GM19463 (cell line): ENCODE data around the gene ELMOD2.
"Not testable (repeated sequence)": the region's sequence is repeated elsewhere in the genome, so short reads cannot be mapped to it uniquely, and the experiment has no call there.

Experiments used
- ATAC-seq: cut with Tn5 transposase; IDR thresholded peaks from one replicate; pipeline ENCODE4 v1.9.1; 2021; ENCODE audit warnings: mild to moderate bottlenecking, moderate library complexity; ENCODE audit not compliant: unreplicated experiment

Gene ELMOD2, protein sequence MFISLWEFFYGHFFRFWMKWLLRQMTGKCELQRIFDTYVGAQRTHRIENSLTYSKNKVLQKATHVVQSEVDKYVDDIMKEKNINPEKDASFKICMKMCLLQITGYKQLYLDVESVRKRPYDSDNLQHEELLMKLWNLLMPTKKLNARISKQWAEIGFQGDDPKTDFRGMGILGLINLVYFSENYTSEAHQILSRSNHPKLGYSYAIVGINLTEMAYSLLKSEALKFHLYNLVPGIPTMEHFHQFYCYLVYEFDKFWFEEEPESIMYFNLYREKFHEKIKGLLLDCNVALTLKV

DNA sequence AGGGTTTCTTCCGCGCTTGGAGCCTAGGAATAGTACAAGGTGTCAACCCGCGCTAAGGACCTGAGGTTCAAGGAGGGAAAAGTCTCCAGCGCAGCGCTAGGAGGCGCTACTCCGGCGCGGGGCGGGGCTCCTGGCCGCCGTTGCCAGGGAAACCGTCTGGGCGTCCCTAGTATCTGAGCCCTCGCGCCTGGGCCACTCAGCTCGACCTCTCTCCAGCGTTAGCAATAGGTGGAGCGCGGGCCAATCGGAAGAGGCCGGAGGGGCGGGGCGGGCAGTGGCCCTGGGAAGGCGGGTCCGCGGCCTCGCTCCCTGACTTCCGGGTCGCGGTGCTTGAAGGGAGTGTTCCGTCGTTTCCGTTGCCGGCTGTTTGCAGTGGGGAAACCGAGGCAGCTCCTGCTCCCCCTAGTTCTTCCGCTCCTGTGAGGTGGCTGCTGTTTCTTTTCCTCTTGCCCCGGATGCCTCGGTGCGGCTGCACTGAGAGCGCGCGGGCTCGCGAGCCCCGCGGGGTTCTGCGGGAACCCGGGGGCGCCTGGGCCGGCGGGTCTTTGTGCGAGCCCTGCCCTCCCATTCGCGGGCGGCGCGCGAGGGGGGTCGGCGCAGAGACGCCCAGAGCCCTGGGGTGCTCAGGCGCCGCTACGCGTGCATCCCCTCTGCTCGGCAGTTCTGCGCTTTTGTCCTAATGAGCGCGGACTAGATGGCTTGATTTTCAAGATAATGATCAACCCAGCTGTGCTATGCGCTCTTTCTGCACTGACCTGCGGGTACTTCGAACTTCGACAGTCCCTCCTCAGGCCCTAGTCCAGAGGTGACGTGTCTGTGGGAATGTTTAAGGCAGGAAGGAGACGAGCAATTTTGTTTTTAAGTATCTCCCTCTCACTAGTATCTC, at the start of gene ELMOD2:
Gene ELMOD2 (plus strand): TSS at position 312 of the 886 bp plus-strand sequence. CDS start 1,261 bp downstream, outside the sequence.
- peak; percentile 100 for ATAC-seq

DNA sequence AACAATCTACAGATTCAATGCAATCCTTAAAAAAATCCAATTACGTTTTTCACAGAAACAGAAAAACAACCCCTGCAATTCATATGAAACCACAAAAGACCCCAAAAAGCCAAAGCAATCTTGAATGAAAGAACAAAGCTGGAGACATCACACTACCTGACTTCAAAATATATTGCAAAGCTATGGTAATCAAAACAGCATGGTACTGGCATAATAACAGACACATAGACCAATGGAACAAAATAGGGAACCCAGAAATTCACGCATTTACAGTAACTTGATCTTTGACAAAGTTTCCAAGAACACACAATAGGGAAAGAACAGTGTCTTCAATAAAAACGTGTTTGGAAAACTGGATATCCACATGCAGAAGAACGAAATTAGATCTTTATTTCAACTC, 40.5 kb upstream of the ELMOD2 start:
- ATAC-seq, result no peak

DNA sequence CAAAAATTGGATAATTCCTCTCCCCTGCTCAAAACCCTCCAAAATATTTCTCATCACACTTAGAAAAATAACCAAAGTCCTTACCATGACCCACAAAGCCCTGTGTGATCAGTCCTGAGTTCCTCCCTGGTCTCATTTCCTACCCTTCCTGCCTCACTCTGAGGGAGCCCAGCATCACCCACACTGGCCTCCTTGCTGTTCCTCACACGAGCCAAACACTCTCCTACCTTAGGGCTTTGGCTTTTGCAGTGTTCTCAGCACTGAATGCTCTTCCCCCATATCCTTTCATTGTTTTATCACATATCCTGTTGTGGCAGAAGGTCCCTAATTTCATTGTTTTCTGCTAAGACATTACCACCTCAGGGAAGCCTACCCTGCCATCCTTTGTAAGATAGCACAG, 38.0 kb upstream of the ELMOD2 start:
- ATAC-seq, result no peak

DNA sequence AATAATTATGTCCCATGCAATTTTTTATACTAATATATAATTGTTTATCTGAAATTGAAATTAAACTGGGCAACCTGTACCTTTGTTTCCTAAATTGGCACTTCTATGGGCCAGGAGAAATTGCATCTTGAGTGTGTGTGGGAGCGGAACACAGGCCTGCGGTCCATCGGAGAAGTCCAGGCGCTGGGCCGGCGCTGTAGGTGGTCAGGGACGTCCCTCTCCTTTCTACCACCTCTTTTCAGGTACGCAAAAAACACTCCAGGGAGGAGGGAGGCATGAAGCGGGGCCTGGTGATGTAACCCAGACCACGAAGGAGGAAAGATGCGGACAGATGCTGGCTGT, 26.6 kb upstream of the ELMOD2 start:
- no peak for ATAC-seq

DNA sequence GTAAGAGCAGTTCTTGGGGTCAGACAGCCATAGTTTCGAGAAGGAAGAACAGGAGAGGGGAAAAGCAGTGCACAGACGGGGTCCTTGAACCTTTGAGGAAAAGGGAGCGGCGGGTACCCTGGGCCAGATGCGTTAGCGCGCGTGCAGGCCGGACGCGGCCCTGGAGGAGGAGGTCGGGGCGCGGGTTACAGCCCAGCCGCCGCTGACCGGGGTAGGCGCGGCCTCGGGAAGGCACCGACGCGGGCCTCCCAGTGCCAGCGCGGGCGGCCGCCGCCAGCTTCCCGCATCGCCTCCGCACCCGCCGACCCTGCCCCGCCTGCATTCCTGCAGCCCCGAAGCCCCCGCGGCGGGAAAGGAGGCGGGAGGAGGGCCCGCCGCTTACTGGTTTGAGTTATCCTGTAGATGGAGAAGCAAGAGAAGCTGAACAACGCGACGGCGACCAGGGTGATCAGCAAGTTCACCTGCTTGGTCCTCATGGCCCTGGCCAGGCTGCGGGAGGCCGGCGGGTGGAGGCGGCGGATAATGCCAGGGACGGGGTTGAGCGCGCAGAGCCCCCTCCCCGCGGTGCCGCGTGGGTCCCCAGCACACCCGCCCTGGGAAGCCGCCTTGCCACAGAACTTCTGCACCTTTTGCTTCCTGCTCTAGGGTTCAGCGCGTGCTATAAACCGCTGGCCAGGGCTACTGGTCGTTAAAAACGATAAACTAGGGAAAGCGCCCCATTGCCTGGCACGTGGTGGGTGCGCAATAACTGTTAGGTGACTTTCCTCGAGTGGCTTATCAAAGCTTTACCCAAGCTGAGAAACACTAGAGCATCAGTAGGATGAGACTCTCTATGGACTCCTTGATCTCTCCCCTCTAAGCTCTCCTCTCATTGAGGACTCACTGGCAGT, 26.0 kb upstream of the ELMOD2 start, which contains the start of gene MGAT4D:
Gene MGAT4D (minus strand): TSS at position 547 of the 890 bp plus-strand sequence. CDS start 71 bp downstream, at position 476.
- no peak for ATAC-seq

DNA sequence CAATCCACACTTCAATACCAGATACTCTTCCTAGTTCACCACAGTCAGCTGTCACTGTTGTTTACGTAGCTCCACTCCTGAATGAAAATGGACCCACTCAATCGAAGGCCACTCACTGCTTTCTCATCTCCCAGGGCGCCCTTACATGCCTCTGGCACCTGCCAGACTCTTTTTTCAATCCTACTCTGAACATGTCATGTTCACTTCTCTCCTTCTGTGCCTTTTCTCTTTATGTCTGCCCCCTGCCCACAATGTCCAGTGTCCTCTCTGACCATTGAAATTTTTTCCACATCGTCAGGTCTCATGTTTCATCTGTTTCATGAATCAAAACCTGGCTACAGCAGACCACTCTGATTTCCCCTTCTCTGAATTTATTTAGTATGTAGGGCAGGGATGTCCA, 24.6 kb upstream of the ELMOD2 start:
- ATAC-seq, result no peak

DNA sequence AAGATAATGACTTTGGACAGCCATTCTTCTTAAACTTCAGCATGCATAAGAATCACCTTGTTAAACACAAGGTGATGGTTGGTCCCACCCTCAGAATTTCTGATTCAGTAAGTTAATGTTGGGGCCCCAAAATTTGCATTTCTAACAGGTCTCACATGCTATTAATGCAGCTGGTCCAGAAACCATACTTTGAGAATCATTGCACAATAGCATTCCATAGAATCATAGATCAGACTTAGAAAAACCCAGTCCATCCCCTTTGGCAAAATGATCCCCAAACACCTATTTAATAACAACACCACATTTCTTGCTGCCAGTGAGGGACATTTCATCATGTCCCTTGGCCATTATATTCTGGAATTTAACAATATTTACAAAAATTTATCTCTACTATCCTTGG, 19.7 kb upstream of the ELMOD2 start:
- ATAC-seq, result no peak

DNA sequence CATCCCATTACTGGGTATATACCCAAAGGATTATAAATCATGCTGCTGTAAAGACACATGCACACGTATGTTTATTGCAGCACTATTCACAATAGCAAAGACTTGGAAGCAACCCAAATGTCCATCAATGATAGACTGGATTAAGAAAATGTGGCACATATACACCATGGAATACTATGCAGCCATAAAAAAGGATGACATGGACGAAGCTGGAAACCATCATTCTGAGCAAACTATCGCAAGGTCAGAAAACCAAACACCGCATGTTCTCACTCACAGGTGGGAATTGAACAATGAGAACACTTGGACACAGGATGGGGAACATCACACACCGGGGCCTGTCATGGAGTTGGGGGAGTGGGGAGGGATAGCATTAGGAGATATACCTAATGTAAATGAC, 10.2 kb upstream of the ELMOD2 start:
- not testable (repeated sequence) for ATAC-seq

DNA sequence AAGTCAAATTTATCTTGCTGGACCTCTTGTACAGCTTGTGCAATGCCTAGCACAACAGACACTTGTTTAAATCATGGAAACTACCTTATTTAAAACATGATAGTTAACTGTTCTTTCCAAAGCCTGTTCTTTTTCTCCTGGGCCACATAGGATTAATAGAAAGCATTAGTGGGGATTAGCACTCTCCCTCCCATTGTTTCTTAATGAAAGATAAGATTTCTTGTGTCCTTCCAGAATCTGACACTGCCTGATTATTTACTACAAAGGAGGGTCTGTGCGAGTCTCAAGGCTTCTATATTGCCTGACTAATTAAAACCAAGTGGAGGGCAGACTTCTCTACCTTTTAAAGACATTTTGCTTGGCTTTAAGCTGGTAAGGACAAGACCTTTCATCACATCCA, 8.5 kb upstream of the ELMOD2 start:
- ATAC-seq, result no peak

DNA sequence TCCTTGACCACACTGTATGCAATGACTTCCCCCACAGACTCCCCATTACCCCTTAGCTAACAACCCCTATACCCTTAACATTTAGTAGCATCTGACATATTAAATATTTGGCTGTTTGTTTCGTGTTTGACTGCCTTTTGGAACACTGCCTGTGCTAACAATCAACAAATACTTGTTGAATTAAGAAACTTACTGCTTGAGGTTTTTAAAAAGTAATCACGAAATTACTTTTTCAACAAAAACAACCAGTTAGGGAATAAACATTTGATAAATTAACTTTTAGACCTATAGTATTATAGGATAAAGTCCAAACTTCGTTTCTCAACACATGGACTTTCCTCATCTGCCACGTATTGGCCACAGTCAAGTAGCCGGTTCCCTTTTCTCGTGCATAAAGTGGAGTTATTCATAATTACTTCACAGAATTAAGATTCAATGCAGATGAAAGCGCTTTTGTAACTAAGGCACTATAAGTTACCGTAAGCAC, 555 bp upstream of the ELMOD2 start:
- peak; percentile 3 for ATAC-seq

DNA sequence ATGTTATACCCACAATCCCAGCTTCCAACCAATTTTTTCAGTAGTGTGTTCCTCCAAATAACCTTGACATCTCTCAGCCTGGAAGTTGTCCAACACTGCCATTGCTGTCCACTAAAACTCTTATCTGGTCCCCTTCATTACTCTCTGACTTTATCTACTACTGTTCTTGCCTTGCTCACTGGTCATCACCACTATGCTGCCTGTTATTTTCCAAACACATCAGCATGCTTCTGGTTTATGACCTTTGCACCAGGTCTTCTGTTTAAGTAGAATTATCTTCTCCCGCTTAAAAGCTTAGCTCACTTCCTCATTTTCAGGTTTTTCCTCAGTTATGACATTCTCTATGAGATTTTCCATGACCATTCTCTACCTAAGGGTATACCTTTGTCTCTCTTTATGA, 5.5 kb downstream of the ELMOD2 start:
- ATAC-seq, result no peak

DNA sequence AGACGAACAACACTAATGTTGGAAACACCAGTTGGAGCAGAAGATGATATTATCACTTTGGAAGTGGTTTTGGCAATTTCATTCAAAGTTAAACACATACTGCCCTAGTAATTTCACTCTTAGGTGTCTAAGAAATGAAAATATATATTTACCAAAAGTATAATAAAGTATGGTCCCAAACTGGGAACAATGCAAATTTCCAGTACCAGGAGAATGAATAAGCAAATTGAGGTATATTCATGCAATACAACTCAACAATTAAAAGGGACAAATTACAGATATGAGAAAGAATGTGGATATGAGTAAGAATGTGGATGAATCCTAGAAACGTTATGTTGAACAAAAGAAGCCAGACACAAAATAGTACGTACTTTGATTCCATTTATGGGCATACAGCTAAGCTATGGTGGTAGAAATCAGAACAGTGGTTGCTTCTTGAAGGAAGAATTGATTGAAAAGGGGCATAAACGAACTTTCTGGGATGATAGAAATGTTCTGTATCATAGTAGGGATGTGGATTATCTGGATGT, 10.0 kb downstream of the ELMOD2 start:
- ATAC-seq, result no peak

DNA sequence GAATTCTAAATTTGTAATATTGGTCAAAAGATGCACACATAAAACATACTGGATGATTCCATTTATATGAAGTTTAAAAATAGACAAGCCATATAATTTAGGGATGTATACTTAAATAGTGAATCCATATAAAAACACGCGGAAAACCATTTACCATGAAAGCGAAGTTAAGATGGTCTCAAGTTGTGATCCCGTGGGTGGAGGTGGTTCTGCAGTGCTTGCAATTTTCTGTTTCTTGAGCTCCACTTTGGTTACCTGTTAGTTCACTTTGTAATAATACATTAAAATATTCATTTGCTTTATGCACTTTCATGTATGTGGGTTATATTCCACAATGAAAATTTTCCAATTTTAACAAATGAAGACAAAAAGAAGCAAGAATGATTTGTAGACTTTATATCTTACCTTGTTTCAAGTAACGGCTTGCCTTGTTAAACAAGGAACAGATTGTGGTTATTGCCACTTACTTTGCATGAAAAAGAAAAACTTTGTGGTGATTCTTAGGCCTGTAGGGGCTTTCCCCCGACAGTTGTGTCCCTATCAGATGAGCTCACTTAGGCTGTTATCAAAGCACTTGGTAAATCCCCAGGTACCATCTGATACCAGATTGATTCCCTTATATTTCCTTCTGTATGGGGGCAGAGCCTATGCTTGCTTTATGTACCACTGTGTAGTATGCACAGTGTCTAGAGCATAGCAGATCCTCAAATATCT, 32.6 kb downstream of the ELMOD2 start:
- ATAC-seq, result peak; percentile 99

DNA sequence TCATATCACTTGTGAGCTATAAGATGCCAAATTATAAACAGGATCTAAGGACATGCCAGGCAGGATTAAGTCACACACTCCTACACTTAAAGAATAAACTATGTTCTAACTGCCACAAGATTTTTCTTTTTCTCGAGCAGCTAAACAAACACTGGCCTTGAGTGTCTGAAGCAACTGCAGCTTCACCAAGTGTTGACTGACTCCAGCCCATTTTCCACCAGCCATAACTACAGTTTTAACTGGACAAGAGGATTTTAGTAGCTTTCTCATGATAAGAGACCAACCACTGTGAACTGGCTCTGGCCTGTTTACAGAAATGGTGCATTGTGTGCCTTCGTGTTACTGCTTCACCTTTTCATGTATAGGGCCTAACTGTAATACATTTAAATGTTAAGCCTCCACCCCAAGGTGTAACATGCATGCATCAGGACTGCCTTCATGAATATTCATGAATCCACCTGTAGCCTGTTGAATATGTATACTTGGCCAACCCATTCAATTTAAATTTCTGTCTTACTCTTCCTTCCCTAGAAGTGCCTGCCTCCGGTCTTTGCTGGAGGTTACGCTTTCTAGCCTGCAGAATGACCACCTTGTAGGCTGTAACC, 34.0 kb downstream of the ELMOD2 start:
- ATAC-seq, result no peak

DNA sequence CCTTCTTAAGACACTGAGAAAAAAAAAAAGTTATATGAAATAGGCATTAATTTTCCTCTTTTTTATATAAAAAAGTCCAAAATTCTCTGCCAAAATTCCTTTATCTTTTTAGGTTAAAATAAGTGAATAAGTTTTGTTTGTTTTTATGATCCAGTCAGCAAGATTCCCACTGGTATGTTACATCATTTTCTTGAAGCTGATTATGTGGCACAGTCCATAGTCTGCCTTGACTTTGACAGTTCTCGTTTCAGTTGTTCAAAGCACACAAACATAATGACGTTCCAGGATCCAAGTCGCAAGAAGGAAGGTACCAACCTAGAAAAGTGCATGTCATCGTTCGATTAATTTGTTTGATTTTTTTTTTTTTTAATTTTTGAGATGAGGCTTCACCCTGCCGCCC, 35.7 kb downstream of the ELMOD2 start:
- no peak for ATAC-seq

DNA sequence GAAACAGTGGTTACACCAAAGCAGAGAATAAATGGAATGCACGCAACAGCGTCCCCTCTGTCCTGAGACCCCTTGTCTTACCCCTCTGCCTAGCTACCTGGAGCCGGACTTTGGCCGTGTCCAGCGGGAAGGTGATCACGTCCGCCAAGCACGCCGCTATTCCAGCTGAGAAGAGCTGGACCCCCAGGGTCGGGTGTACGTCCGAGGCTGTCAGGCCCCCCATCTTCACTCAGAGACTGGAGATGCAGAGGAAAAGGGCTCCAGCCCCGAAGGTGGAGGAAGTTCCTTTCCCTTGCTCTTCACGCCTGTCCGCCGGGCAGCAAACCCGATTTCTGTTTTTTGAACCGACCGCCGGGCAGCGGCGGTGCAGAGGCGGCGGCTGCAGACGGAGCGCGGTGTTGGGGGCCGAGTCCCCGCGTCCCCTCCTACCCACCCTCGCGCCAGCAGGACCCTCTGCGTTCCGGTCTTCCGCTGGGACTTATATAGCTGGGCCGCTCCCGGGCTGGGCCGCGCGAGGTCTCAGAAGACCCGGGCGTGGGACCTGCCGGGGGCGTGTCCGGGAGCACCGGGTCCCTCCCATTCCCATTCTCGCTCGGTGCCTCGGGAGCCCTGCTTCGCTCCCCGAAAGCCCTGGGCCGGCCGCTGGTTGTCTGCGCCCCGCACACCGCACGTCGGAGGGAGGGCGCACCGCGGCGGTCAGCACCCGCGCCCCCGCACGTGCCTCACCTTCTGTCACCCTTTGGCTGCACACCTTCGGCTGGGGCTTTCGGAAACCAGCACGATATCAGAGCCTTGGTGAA, 44.7 kb downstream of the ELMOD2 start, which contains the start of gene UCP1:
Gene UCP1 (minus strand): TSS at position 455 of the 800 bp plus-strand sequence. CDS start 232 bp downstream, at position 223.
- no peak for ATAC-seq

DNA sequence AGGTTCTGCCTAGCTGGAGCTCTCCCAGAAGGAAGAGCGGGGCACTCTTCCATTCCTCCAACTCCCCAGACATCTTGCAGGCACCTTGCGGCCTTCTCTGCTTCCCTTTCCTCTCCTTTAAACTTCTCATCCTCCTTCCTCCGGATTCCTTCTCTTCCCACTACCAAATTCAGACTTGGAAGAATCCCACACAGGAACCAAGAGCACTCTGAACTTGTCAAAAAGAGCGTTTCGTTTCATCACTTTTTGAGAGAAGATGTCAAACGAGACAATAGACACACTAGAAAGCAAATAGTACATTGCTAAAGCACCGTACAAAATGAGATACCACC, 45.3 kb downstream of the ELMOD2 start:
- no peak for ATAC-seq

DNA sequence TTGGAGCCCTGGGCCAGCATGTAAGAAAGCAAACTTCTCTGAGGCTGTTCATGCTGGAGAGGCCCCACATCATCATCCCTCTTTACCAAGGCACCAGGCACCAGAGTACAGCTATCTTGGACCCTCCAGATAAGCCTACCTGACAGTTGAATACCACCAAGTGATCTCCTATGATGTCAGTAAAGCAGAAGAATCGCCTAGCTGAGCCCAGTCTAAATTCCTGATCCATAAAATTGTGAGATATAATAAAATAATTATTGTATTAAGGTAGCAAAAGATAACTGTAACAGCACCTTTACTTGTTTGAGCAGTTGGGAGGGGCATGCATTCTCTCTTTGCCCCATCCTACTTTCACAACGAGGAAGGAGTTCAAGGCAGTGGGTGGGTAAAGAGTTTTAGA, 47.7 kb downstream of the ELMOD2 start:
- ATAC-seq, result no peak

DNA sequence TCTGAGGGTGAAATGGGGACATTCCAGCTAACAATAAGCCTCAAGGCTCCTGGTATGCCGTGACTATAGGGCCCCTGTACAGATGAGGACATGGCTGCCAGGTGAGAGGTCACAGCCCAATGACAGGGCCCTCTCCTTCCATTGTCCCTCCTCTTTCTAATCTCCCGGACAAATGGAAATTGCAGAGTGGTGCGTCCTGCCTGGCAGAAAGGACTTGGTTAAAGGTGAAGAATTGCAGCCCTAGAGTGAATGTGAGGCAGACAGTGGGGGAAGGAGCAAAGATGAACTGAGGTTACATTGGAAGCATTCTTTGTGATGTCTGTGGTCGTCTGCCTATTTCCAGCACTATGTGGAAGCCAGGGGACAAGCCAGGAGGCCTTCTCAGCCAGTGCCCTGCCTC, 51.5 kb downstream of the ELMOD2 start:
- ATAC-seq, result no peak
